ENCODE data around the gene TBC1D1.

The TBC1D1 gene

DNA sequence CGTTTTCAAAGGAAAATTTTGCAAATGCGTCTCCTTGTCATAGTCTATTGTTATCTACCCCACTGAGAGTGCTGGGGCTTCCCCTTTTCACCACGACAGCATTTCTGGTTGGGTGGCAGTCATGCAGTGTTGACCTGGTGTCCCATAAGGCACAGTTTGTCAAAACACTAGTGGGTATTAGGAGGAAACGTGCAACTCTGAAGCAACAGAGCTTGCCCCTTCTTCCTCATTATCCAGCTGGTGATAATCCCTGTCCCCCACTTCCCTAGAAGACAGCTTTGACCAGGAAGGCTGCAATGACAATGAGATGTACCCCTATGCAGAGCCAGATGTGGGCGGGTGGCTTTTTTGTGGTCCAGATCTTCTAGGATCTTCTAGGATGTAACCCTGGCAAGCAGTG lies 1.8 kb downstream of the TBC1D1 start:
- peak in 1 of 2 donors; percentile 32 for DNase-seq (ENCODE audit: low spot score in 2 of 2)
- Mint-ChIP-seq H3K4me1 (peaks cover 43% of the 10 kb centered on the region), H3K9me3 (no peaks in the 10 kb centered on the region), H3K27ac (ENCODE audit: low read depth) (peak overlapping the region; percentile 91), H3K36me3 (ENCODE audit: insufficient read depth) (peaks cover 6% of the 10 kb centered on the region), H3K4me3 (peak overlapping the region; percentile 89), H3K27me3 (no peaks in the 10 kb centered on the region)
- peak; percentile 63 for ATAC-seq (replicated peaks; ENCODE audit: extremely low read depth, poor library complexity, severe bottlenecking)

DNA sequence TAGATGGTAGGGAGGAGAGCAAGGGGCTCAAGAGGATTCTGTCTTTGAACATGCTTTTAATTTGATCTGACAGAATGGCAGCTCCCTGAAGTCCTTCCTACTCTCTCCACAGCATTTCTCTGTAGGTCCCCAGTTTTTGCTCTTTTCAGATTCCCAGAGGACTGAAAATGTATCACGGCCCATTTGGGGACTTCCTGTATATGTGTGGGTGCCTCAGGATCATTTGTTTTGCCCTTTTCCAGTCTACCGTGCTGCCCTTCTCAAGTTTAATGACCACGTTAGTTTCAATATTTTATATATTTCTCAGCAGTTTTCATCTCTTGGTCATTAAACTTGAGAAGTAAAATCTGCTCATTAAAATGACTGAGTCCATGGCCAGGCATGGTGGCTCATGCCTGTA lies 2.3 kb downstream of the TBC1D1 start:
- H3K4me1 Mint-ChIP-seq, result peaks cover 44% of the 10 kb centered on the region
- H3K27me3 Mint-ChIP-seq, result no peaks in the 10 kb centered on the region
- DNase-seq (ENCODE audit: low spot score in 2 of 2) (no peak), ATAC-seq (replicated peaks; ENCODE audit: extremely low read depth, poor library complexity, severe bottlenecking) (no peak)
- peak overlapping the region; percentile 91 for H3K27ac Mint-ChIP-seq (ENCODE audit: low read depth)
- H3K36me3 Mint-ChIP-seq (ENCODE audit: insufficient read depth), result peaks cover 6% of the 10 kb centered on the region
- H3K9me3 Mint-ChIP-seq, result no peaks in the 10 kb centered on the region
- peak overlapping the region; percentile 89 for H3K4me3 Mint-ChIP-seq

DNA sequence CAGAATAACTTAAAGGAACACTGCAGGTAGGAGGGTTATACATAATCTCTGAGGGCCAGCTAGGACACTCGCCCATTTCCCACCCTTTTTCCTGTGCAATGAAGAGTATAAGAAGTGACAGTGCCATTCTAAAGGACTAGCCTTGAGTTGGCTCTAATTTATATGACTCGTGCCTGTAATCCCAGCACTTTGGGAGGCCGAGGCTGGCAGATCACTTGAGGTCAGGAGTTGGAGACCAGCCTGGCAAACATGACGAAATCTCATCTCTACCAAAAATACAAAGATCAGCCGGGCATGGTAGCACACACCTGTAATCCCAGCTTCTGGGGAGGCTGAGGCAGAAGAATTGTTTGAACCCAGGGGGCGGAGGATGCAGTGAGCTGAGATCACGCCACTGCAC lies 4.4 kb downstream of the TBC1D1 start:
- Mint-ChIP-seq H3K4me1 (peaks cover 65% of the 10 kb centered on the region), H3K27me3 (no peaks in the 10 kb centered on the region), H3K9me3 (no peaks in the 10 kb centered on the region), H3K36me3 (ENCODE audit: insufficient read depth) (peaks cover 7% of the 10 kb centered on the region), H3K4me3 (no peak overlapping the region), H3K27ac (ENCODE audit: low read depth) (no peak overlapping the region)
- no peak for ATAC-seq (replicated peaks; ENCODE audit: extremely low read depth, poor library complexity, severe bottlenecking)
- no peak for DNase-seq (ENCODE audit: low spot score in 2 of 2)

DNA sequence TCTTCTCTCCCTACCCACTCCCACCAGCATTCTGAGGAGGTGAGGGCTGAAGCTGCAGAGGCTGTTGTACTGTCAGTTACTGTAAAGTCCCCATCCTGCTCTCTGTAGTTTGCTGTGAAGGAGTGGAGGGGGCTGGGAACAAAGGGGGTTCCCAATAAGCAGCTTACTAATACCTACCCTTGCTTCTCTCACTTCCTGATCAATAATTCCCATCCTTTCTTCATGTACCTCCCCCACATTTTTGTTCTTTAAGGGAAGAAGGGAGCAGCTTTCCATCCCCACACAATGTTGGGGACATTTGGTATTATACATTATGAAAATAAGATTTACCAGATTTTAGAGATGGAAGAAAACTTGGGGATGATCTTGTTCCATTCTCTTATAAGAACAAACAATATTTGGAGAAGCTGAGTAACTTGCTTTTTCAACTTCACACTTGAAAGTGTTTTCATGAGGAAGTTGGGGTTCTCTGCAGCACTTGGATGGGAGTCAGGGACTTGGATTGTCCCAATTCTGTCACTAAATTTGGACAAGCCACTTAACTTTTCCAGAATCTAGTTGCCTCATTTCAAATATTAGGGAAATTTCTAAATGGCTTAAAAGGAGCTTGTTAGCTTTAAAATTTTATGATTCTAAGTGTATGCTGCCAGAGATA lies 5.4 kb downstream of the TBC1D1 start:
- Mint-ChIP-seq H3K36me3 (ENCODE audit: insufficient read depth) (peaks cover 11% of the 10 kb centered on the region), H3K27ac (ENCODE audit: low read depth) (no peak overlapping the region), H3K4me1 (peaks cover 74% of the 10 kb centered on the region), H3K9me3 (no peaks in the 10 kb centered on the region), H3K4me3 (no peak overlapping the region), H3K27me3 (no peaks in the 10 kb centered on the region)
- DNase-seq (ENCODE audit: low spot score in 2 of 2), result no peak
- no peak for ATAC-seq (replicated peaks; ENCODE audit: extremely low read depth, poor library complexity, severe bottlenecking)

DNA sequence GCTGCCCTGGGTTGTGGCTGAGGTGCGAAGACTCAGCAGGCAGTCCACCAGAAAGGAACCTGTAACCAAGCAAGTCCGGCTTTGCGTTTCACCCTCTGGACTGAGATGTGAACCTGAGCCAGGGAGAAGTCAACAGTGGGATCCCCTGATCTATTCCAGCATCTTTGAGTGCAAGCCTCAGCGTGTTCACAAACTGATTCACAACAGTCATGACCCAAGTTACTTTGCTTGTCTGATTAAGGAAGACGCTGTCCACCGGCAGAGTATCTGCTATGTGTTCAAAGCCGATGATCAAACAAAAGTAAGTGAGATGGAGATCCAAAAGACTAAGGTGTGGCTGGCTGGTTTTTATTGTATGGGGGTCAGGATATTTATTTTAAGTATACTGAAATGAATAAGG lies 11.3 kb downstream of the TBC1D1 start:
- Mint-ChIP-seq H3K27me3 (no peaks in the 10 kb centered on the region), H3K4me3 (no peak overlapping the region), H3K36me3 (ENCODE audit: insufficient read depth) (peaks cover 17% of the 10 kb centered on the region), H3K27ac (ENCODE audit: low read depth) (no peak overlapping the region), H3K9me3 (no peaks in the 10 kb centered on the region), H3K4me1 (peaks cover 67% of the 10 kb centered on the region)
- no peak for ATAC-seq (replicated peaks; ENCODE audit: extremely low read depth, poor library complexity, severe bottlenecking)
- no peak for DNase-seq (ENCODE audit: low spot score in 2 of 2)

DNA sequence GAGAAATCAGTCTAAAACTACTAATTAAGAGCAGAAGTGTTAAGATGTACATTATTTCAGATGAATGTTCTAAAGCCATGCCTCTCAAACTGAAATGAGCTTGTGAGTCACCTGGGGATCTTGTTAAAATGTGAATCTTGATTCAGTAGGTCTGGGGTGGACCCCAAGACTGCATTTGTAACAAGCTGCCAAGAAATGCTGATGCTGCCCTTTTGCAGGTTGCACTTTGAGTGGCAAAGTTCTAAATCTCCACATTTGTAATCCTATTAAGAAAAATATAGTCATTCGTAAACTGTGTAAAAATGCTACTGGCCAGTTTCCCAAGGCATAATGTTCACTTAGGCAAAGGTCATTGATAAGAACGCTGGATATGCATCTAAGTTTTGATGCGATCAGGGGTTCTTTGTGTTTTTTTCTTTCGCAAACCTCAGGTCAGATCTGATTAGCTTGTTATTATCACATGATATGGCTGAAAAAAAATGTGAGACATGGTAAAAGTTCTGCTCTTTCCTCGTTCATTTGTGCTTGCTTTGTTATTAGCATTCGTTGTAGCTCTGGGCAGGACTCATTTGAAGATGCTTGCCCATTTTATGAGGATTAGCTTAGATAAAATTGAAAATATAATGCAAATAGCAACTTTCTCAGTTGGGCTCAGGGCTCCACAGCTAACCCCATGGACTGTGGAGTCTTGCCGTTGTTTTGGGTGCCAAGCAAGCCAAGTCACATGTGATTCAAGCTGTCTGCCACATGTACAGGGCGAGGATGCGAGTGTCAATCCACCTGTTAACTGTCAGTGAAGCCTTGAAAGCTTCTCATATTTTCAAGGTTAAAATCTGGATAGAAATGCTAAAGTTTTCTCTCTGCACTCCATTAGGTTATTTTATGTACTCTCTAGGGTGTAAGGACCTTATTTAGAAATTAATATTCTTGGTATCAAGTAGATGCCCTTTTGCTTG lies 12.1 kb downstream of the TBC1D1 start:
- peaks cover 21% of the 10 kb centered on the region for H3K36me3 Mint-ChIP-seq (ENCODE audit: insufficient read depth)
- H3K27me3 Mint-ChIP-seq, result no peaks in the 10 kb centered on the region
- ATAC-seq (replicated peaks; ENCODE audit: extremely low read depth, poor library complexity, severe bottlenecking) (no peak), DNase-seq (ENCODE audit: low spot score in 2 of 2) (no peak)
- no peaks in the 10 kb centered on the region for H3K9me3 Mint-ChIP-seq
- H3K27ac Mint-ChIP-seq (ENCODE audit: low read depth), result no peak overlapping the region
- peaks cover 70% of the 10 kb centered on the region for H3K4me1 Mint-ChIP-seq
- H3K4me3 Mint-ChIP-seq, result no peak overlapping the region

DNA sequence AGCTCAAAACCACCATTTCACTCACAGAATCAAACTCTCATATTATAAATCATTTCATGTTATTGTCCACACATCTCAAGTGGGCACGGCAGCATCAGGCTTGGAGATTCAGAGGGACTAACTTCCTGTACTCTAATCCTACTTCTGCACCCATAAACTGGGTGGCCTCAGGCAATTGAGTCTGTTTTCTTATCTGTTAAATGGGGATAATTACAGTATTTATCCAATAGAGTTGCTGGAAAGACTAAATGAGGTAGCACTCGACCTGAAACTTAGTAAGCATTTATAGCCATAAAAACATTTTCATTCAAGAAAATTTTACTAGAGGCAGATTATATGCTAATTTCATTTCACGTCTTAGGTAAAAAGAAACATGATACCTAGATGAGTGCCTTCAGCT lies 13.0 kb downstream of the TBC1D1 start:
- Mint-ChIP-seq H3K27me3 (no peaks in the 10 kb centered on the region), H3K27ac (ENCODE audit: low read depth) (no peak overlapping the region), H3K36me3 (ENCODE audit: insufficient read depth) (peaks cover 24% of the 10 kb centered on the region), H3K4me3 (no peak overlapping the region), H3K9me3 (no peaks in the 10 kb centered on the region), H3K4me1 (peaks cover 68% of the 10 kb centered on the region)
- ATAC-seq (replicated peaks; ENCODE audit: extremely low read depth, poor library complexity, severe bottlenecking) (no peak), DNase-seq (ENCODE audit: low spot score in 2 of 2) (no peak)

DNA sequence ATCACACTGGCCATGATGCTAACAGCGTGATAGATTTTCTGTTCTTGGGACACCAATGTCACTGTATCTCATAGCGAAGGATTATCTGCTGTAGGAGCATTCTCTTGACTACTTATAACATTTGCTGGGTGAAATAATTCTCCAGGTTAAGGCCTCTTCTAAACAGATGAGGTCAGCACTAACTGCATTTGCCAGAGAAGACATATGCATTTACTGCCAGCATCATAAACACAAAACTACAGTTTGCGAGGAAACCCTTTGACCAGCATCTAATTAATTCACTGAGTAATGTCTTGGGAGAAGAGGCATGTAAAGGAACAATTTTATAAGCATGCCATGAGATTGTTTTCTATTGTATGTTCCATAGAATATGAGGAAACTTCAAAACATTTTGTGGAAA lies 13.9 kb downstream of the TBC1D1 start:
- Mint-ChIP-seq H3K36me3 (ENCODE audit: insufficient read depth) (peaks cover 23% of the 10 kb centered on the region), H3K27me3 (no peaks in the 10 kb centered on the region), H3K4me3 (no peak overlapping the region), H3K27ac (ENCODE audit: low read depth) (no peak overlapping the region), H3K9me3 (no peaks in the 10 kb centered on the region), H3K4me1 (peaks cover 59% of the 10 kb centered on the region)
- ATAC-seq (replicated peaks; ENCODE audit: extremely low read depth, poor library complexity, severe bottlenecking) (no peak), DNase-seq (ENCODE audit: low spot score in 2 of 2) (no peak)

DNA sequence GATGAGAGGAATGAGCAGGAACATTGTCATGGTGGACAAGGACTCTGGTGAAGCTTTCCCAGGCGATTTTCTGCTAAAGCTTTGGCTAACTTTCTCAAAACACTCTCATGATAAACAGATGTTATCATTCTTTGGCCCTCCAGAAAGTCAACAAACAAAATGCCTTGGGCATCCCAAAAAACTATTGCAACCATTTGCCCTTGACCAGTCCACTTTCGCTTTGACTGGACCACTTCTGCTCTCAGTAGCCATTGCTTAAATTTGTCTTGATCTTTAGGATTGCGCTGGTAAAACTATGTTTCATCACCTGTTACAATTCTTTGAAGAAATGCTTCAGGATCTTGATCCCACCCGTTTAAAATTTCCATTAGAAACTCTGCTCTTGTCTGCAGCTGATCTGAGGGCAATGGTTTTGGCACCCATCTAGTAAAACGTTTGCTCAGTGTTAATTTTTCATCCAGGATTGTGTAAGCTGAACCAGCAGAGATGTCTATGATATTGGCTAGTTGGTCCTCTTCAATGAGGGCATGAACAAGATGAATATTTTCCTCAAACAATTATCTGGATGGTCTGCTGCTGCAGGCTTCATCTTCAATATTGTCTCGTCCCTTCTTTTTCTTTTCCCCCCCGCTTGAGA lies 14.8 kb downstream of the TBC1D1 start:
- no peaks in the 10 kb centered on the region for H3K9me3 Mint-ChIP-seq
- DNase-seq (ENCODE audit: low spot score in 2 of 2) (no peak), ATAC-seq (replicated peaks; ENCODE audit: extremely low read depth, poor library complexity, severe bottlenecking) (no peak)
- peaks cover 23% of the 10 kb centered on the region for H3K36me3 Mint-ChIP-seq (ENCODE audit: insufficient read depth)
- H3K27ac Mint-ChIP-seq (ENCODE audit: low read depth), result no peak overlapping the region
- no peaks in the 10 kb centered on the region for H3K27me3 Mint-ChIP-seq
- H3K4me3 Mint-ChIP-seq, result no peak overlapping the region
- H3K4me1 Mint-ChIP-seq, result peaks cover 51% of the 10 kb centered on the region

DNA sequence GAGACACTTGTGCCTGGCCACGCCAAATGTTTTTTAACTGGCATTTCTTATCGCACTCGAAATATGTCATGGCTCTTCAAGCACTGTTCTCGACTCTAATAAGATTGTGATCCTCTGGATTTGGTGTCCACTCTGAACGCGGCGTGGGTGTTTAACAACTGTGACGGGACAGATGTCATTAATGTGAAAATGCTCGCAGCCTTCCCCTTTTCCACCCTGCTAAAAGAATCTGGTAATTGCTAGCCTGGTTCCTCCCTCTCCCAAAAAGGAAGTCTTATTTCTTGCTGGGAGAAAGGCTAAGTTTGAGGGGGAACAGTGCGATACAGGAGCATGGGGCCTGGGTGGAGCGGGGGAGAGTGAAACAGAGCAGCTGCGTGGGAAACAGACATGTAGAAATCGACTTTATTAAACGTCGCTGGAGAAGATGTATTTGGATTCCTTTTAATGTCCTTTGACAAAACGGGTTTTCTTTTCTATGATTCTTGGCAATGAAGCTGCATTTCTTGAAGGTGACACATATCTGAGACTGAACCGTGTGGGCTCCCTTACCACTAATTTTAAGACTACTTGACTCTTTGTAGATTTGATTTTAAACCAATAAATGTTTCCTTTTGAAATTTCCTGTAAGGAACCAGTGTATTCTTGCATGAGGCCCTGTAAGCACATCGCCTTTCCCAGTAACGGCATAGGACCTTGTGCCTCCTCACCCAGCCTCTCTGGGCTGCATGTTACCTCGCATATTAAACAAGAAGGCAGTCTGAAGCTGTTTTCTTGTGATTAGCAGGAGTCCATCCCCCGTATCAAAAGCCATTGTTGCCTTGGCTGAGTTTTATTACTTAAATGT lies 17.8 kb downstream of the TBC1D1 start:
- Mint-ChIP-seq H3K4me1 (peaks cover 43% of the 10 kb centered on the region), H3K27me3 (no peaks in the 10 kb centered on the region), H3K4me3 (no peak overlapping the region), H3K9me3 (no peaks in the 10 kb centered on the region), H3K27ac (ENCODE audit: low read depth) (no peak overlapping the region), H3K36me3 (ENCODE audit: insufficient read depth) (peaks cover 12% of the 10 kb centered on the region)
- no peak for DNase-seq (ENCODE audit: low spot score in 2 of 2)
- ATAC-seq (replicated peaks; ENCODE audit: extremely low read depth, poor library complexity, severe bottlenecking), result no peak

DNA sequence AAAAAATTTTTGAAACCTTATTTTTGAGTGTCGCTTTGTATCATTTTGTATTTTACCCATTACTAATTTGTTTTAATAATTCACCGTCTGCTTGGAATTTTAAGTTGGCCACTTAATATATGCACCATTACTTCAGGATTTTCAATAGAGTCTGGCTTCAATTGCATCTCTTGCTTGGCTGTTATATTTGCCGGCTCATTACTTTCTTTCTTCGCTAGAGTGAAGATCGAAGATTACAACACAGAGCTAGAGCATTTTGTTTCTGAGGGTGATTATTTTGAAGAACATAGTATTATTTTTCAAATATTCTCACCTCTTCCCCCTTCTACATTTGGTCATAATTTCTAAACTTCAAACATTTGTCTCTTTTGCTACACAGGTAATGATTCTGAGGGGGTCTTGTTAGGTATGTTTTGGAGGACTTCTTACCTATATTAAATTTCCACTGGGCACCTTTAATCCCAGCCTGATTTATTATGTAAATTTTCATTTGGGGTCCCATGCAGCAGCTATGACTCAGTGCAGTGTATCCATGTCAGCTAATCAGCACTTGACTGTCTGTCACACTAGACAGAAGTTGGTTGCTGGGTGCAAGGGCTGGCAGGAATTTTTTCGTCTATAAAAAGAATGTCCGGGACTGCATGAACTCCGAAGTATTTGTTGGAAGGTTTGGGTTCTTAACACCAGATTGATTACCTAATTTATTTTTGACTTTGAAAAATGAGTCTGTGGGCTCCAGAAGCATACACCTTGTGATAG lies 18.6 kb downstream of the TBC1D1 start:
- H3K9me3 Mint-ChIP-seq, result no peaks in the 10 kb centered on the region
- ATAC-seq (replicated peaks; ENCODE audit: extremely low read depth, poor library complexity, severe bottlenecking), result no peak
- H3K27ac Mint-ChIP-seq (ENCODE audit: low read depth), result no peak overlapping the region
- H3K36me3 Mint-ChIP-seq (ENCODE audit: insufficient read depth), result peaks cover 9% of the 10 kb centered on the region
- peaks cover 42% of the 10 kb centered on the region for H3K4me1 Mint-ChIP-seq
- no peak for DNase-seq (ENCODE audit: low spot score in 2 of 2)
- H3K27me3 Mint-ChIP-seq, result no peaks in the 10 kb centered on the region
- no peak overlapping the region for H3K4me3 Mint-ChIP-seq
